ENCODE data around the gene LUZP1.

- TF ChIP-seq SIN3A (IDR thresholded peaks at IDR 0.05; ENCODE audit: borderline replicate concordance, insufficient read depth, low read length) (no peak), POLR2AphosphoS5 (IDR thresholded peaks at IDR 0.05; ENCODE audit: low read depth, low read length) (no peak), TAF1 (IDR thresholded peaks at IDR 0.05; ENCODE audit: borderline replicate concordance, insufficient read depth, low read length) (no peak), FOXP2 (optimal IDR thresholded peaks at IDR 0.05; ENCODE audit: borderline replicate concordance, extremely low read depth, extremely low read length, insufficient read depth) (no peak), REST (IDR thresholded peaks at IDR 0.05; ENCODE audit: insufficient read depth in 1 of 2, low read depth in 2 of 2, low read length in 2 of 2) (no peak)
These were observed 38.8 kb downstream of the LUZP1 start for GRCh38 chr1:23129846-23130245.
